PC-9 (cell line): ENCODE results near the gene DOK3. TPM values are rescaled to one million over a fixed set of nuclear protein-coding genes. Genes with fewer than 3 reads are reported as not detected.

ENCODE experiments used
- BruUV-seq: library from RNA; stranded (reverse); fragments of 400-500 nt; replicated peaks from 2 replicates; lab custom pipeline; 2021; lab: Mats Ljungman, UMichigan
- CTCF ChIA-PET: fragments of 300-600 bp; sonication (Branson Sonifier 250); formaldehyde crosslinking; loops from one replicate; lab custom pipeline; 2022; ENCODE audit warnings: antibody characterized with exemption; lab: Charles Lee
- POLR2A ChIA-PET: fragments of 300-600 bp; sonication (Branson Sonifier 250); formaldehyde crosslinking; loops from one replicate; lab custom pipeline; 2022; ENCODE audit warnings: antibody characterized with exemption; ENCODE audit not compliant: unreplicated experiment; lab: Charles Lee
- DNase-seq, 2 experiments: peaks; one replicate each; pipeline versions ENCODE4 v3.0.0 to v3.0.0-alpha.2; 2015 to 2022; ENCODE audit warnings: mixed read lengths in 1 of 2
- H2AFZ ChIP-seq: fragments of 200-600 bp; sonication (generic); 2 replicates; pipeline ENCODE4 v1.8.1; 2017; ENCODE audit warnings: antibody characterized with exemption
- H3F3A ChIP-seq: fragments of 200-600 bp; sonication (generic); 2 replicates; pipeline ENCODE4 v1.8.1; 2017; ENCODE audit warnings: antibody characterized with exemption, mild to moderate bottlenecking, low read depth; ENCODE audit not compliant: insufficient read depth
- H3K27ac ChIP-seq: fragments of 200-600 bp; sonication (generic); 2 replicates; pipeline ENCODE4 v1.6.1; 2016; ENCODE audit warnings: mixed run types
- H3K27me3 ChIP-seq: fragments of 200-600 bp; sonication (generic); 2 replicates; pipeline ENCODE4 v1.6.1; 2016; ENCODE audit warnings: low read depth, mixed run types; ENCODE audit not compliant: insufficient read depth
- H3K36me3 ChIP-seq: fragments of 200-600 bp; sonication (generic); 2 replicates; pipeline ENCODE4 v1.6.1; 2016; ENCODE audit warnings: low read depth, mixed run types
- H3K4me1 ChIP-seq: fragments of 200-600 bp; sonication (generic); replicated peaks from 2 replicates; pipeline ENCODE4 v1.6.1; 2016; ENCODE audit warnings: mixed run types; ENCODE audit not compliant: insufficient read depth
- H3K4me2 ChIP-seq: fragments of 200-600 bp; sonication (generic); 2 replicates; pipeline ENCODE4 v1.6.1; 2017; ENCODE audit warnings: mixed run types
- H3K4me3 ChIP-seq: fragments of 200-600 bp; sonication (generic); 2 replicates; pipeline ENCODE4 v1.6.1; 2016; ENCODE audit warnings: mixed run types
- H3K79me2 ChIP-seq: fragments of 200-600 bp; sonication (generic); 2 replicates; pipeline ENCODE4 v1.6.1; 2017; ENCODE audit warnings: low read depth, mixed run types
- H3K9me2 ChIP-seq: fragments of 200-600 bp; sonication (generic); 2 replicates; pipeline ENCODE4 v1.8.1; 2017; ENCODE audit warnings: mild to moderate bottlenecking; ENCODE audit not compliant: insufficient read depth
- H3K9me3 ChIP-seq: fragments of 200-600 bp; sonication (generic); 2 replicates; pipeline ENCODE4 v1.8.1; 2016; ENCODE audit warnings: low read depth; ENCODE audit not compliant: insufficient read depth
- H4K20me1 ChIP-seq: fragments of 200-600 bp; sonication (generic); 2 replicates; pipeline ENCODE4 v1.8.1; 2017; ENCODE audit not compliant: insufficient read depth
- EZH2 ChIP-seq: fragments of 200-600 bp; sonication (generic); IDR thresholded peaks from 2 replicates; pipeline ENCODE4 v1.8.0; 2017; ENCODE audit warnings: antibody characterized with exemption, low read depth
- intact Hi-C: fragments of 100-400 bp; cut with micrococcal nuclease; formaldehyde crosslinking; loops from one replicate; pipeline ENCODE4 v1.10.0; 2022; ENCODE audit not compliant: unreplicated experiment
- total RNA-seq: library from RNA; stranded (reverse); gene quantifications from 2 replicates; pipeline ENCODE4 v1.2.3, GENCODE V29; 2021
- TF ChIP-seq, protein P1 (sequence below): fragments of 200-600 bp; sonication (generic); conservative IDR thresholded peaks from 2 replicates; pipeline ENCODE4 v1.6.1; 2017; ENCODE audit warnings: mixed run types, antibody characterized with exemption, mild to moderate bottlenecking, moderate library complexity

The DOK3 gene
- total RNA-seq, 1 experiment from 2014 or later = 12.2 TPM

DNA sequence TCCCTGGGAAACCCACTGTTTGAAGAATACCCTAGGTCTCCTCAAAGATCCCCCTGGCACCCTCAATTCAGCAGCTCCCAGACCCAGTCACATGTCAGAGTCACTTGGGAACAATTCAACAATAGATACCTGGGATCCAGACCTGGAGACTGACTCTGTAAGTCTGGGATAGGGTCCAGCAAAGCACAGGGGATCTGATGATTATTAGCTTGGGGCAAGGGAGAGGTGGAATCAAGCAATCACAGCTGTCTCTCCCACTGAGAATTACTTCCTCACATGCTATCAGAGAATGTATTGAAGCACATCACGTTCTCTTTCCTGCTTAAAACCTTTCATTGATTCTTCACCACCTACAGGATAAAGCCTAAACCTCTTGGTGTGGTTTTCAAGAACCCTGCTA is 38.9 kb upstream of the DOK3 start:
- H2AFZ ChIP-seq = no peak overlapping the region
- H3K9me2 ChIP-seq = no peaks in the 10 kb centered on the region
- TF ChIP-seq, protein P1, sequence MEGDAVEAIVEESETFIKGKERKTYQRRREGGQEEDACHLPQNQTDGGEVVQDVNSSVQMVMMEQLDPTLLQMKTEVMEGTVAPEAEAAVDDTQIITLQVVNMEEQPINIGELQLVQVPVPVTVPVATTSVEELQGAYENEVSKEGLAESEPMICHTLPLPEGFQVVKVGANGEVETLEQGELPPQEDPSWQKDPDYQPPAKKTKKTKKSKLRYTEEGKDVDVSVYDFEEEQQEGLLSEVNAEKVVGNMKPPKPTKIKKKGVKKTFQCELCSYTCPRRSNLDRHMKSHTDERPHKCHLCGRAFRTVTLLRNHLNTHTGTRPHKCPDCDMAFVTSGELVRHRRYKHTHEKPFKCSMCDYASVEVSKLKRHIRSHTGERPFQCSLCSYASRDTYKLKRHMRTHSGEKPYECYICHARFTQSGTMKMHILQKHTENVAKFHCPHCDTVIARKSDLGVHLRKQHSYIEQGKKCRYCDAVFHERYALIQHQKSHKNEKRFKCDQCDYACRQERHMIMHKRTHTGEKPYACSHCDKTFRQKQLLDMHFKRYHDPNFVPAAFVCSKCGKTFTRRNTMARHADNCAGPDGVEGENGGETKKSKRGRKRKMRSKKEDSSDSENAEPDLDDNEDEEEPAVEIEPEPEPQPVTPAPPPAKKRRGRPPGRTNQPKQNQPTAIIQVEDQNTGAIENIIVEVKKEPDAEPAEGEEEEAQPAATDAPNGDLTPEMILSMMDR = no peak
- TF ChIP-seq EZH2 = no peak
- H3K4me3 ChIP-seq = no peak overlapping the region
- peaks cover 67% of the 10 kb centered on the region for H3K79me2 ChIP-seq
- H3K4me2 ChIP-seq = no peak overlapping the region
- no peaks in the 10 kb centered on the region for H3K9me3 ChIP-seq
- no TSS peak for BruUV-seq
- no peaks in the 10 kb centered on the region for H3K36me3 ChIP-seq
- intact Hi-C loops = no loop called here
- peaks cover 63% of the 10 kb centered on the region for H4K20me1 ChIP-seq
- peaks cover 27% of the 10 kb centered on the region for H3F3A ChIP-seq
- peaks cover 41% of the 10 kb centered on the region for H3K4me1 ChIP-seq
- ChIA-PET CTCF (no interaction called here), POLR2A (interaction anchor here (0.6 kb wide), 1 partner anchor 609 kb away, joined by 16 read pairs; no protein-coding TSS in a partner anchor)
- H3K27me3 ChIP-seq = no peaks in the 10 kb centered on the region
- DNase-seq = no peak
- H3K27ac ChIP-seq = no peak overlapping the region

DNA sequence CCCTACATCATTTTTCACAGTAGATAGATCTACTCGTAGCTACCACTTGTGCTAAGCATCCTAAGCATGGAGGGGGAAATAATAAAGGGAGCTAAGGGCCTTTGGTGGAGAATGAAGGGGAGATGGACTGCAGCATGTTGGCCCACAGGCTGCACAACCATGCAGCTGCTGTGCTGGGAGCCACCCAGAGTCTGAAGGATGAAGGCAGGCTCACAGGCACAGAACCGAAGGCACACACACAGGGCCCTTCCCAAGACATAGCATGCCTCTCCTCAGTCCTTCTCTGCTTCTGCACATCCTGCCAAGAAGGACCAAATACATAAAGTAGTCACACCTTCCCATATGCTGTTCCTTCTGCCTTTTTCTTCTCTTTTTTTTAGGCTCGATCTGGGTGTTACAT is 38.1 kb upstream of the DOK3 start:
- TF ChIP-seq EZH2 = no peak
- TF ChIP-seq, protein P1 = no peak
- Histone ChIP-seq H3K9me3 (no peaks in the 10 kb centered on the region), H3K4me1 (peaks cover 33% of the 10 kb centered on the region), H2AFZ (no peak overlapping the region), H3F3A (peaks cover 27% of the 10 kb centered on the region), H4K20me1 (peaks cover 62% of the 10 kb centered on the region), H3K9me2 (no peaks in the 10 kb centered on the region), H3K4me3 (no peak overlapping the region), H3K36me3 (no peaks in the 10 kb centered on the region), H3K4me2 (no peak overlapping the region), H3K27ac (no peak overlapping the region), H3K27me3 (no peaks in the 10 kb centered on the region), H3K79me2 (peaks cover 67% of the 10 kb centered on the region)
- no TSS peak for BruUV-seq
- POLR2A ChIA-PET = no interaction called here
- intact Hi-C loops = no loop called here
- CTCF ChIA-PET = no interaction called here
- no peak for DNase-seq

DNA sequence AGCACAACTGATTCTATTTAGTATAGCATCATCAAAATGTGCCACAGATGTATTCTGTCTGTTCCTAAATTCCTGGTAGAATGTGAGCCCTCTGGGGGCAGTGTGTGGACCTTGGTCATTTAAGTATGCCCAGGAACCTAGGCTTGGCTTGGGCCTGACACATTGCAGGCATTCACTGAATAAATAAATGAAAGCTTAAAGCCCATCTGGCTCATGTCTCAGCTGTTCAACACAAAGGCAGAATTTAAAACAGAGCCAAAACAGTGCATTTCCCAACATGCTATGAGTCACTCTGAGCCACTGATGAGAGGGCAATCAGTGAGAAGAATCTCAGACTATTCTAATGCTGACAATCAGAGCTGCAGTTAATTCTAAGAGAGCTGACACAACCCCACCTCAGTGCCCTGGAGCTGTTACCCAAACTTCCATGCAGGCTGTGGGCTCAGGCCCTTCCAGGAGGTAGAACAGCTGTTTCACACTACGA is 36.7 kb upstream of the DOK3 start:
- Histone ChIP-seq H3K4me1 (peaks cover 31% of the 10 kb centered on the region), H3K79me2 (peaks cover 64% of the 10 kb centered on the region), H3K4me3 (no peak overlapping the region), H3K36me3 (no peaks in the 10 kb centered on the region), H3K4me2 (peak overlapping the region; percentile 61), H3K9me2 (no peaks in the 10 kb centered on the region), H3K27ac (peak overlapping the region; percentile 69), H4K20me1 (peaks cover 59% of the 10 kb centered on the region), H3F3A (peaks cover 27% of the 10 kb centered on the region), H3K9me3 (no peaks in the 10 kb centered on the region), H3K27me3 (no peaks in the 10 kb centered on the region), H2AFZ (no peak overlapping the region)
- CTCF ChIA-PET = interaction anchor here (0.7 to 1.6 kb wide), 4 partner anchors 29 to 156 kb away, joined by 3 to 4 read pairs (median 4); partner anchors contain the start of gene DDX41
- peak; percentile 61 to 95 for DNase-seq
- BruUV-seq = no TSS peak
- POLR2A ChIA-PET = interaction anchor here (0.6 to 0.8 kb wide), 3 partner anchors 91 to 1109 kb away, joined by 3 to 6 read pairs (median 3); no protein-coding TSS in a partner anchor
- intact Hi-C loops = no loop called here
- no peak for TF ChIP-seq EZH2
- TF ChIP-seq, protein P1 = no peak
